OCI-LY3 (cell line): ENCODE measurements around the gene XRCC6.

ENCODE experiments used
- EZH2phosphoT487 ChIP-seq: fragments of 200-600 bp; shearing (Covaris generic); IDR thresholded peaks from 2 replicates; pipeline ENCODE4 v1.6.1; 2018; ENCODE audit warnings: antibody characterized with exemption, mixed run types, low read depth
- TF ChIP-seq, protein P1 (sequence below): fragments of 200-600, 300-600 bp; sonication (generic); IDR thresholded peaks from 2 replicates; pipeline ENCODE4 v1.5.1; 2014; ENCODE audit warnings: antibody characterized with exemption, low read length, low read depth

DNA sequence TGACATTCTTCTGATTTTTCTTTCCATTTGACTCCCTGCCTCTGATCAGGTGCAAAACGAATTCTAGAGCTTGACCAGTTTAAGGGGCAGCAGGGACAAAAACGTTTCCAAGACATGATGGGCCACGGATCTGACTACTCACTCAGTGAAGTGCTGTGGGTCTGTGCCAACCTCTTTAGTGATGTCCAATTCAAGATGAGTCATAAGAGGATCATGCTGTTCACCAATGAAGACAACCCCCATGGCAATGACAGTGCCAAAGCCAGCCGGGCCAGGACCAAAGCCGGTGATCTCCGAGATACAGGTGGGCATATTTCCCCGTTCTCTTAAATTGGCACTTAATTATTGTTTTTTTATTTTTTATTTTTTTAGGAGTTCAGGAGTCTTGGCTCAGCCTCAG lies 15.4 kb downstream of the XRCC6 start:
- TF ChIP-seq, protein P1, sequence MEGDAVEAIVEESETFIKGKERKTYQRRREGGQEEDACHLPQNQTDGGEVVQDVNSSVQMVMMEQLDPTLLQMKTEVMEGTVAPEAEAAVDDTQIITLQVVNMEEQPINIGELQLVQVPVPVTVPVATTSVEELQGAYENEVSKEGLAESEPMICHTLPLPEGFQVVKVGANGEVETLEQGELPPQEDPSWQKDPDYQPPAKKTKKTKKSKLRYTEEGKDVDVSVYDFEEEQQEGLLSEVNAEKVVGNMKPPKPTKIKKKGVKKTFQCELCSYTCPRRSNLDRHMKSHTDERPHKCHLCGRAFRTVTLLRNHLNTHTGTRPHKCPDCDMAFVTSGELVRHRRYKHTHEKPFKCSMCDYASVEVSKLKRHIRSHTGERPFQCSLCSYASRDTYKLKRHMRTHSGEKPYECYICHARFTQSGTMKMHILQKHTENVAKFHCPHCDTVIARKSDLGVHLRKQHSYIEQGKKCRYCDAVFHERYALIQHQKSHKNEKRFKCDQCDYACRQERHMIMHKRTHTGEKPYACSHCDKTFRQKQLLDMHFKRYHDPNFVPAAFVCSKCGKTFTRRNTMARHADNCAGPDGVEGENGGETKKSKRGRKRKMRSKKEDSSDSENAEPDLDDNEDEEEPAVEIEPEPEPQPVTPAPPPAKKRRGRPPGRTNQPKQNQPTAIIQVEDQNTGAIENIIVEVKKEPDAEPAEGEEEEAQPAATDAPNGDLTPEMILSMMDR: no peak
- TF ChIP-seq EZH2phosphoT487: no peak
